Hindlimb muscle (tissue), 1 donor: Measurements from ENCODE around the gene SF1. TPM values are rescaled to one million over a fixed set of nuclear protein-coding genes. Genes with fewer than 3 reads are reported as not detected.
A peak's percentile ranks its signal among the peaks of the same experiment; 100 is the strongest.

Source experiments
- DNase-seq: peaks from one replicate; pipeline ENCODE4 v3.0.0-alpha.2; 2013
- polyA plus RNA-seq: library from polyadenylated mRNA; unstranded; fragments of 120-200 nt; gene quantifications from one replicate; pipeline ENCODE4 v1.2.1, GENCODE V29; 2013; ENCODE audit not compliant: insufficient read length

The SF1 gene
- polyA plus RNA-seq, 1 donor = 248 TPM

DNA sequence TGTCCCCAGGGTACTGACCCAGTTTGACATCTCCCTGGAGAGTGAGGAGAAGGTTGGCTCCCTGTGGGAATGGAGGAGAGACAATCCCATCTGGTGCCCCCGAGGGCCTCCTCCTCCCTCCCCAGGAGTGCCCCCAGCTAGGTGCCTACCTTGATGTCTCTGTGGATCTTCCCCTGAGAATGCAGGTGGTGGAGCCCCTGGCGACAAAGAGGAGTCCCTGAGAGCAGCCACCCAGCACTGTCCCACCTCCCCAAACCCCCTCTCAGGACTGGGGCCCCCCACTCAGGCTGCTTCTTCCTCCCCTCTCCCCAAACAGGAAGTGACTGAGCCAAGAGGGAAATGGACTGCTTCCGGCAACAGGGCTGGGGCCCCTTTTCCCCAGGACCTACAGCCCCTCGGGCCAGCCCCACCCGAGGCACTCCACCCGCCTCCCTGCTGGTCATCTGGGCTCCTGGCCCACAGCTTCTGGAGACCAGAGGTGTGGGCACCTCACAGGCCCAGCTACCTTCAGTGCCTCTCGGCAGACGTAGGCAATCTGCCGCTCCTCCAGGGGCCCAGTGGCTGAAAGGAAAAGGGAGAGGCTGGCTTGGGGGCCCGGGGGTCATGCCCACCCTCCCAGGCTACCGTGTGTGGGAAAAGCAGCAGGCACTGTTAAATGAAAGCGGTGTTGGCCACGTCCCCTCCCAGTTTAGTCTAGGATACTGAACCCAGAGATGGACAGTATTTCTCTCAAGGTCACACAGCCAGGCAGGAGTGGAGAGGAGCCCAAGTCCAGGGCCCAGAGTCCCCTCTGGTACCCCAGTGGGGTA, 23.4 kb upstream of the SF1 start:
- no peak for DNase-seq

DNA sequence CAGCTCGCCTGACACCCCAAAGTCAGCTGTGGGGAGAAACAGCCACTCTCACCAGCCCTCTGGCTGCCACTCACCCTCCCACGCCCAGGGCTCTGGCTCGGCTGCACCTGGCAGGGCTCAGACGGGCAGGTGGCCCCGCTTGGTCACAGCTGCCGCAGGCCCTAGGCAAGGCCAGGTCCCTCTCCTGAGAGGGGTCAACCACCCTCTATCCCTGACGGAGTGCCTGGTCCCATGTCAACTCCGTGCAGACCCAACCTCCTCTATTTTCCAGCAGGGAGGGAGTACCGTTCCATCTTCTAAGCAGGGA, 22.8 kb upstream of the SF1 start:
- no peak for DNase-seq

DNA sequence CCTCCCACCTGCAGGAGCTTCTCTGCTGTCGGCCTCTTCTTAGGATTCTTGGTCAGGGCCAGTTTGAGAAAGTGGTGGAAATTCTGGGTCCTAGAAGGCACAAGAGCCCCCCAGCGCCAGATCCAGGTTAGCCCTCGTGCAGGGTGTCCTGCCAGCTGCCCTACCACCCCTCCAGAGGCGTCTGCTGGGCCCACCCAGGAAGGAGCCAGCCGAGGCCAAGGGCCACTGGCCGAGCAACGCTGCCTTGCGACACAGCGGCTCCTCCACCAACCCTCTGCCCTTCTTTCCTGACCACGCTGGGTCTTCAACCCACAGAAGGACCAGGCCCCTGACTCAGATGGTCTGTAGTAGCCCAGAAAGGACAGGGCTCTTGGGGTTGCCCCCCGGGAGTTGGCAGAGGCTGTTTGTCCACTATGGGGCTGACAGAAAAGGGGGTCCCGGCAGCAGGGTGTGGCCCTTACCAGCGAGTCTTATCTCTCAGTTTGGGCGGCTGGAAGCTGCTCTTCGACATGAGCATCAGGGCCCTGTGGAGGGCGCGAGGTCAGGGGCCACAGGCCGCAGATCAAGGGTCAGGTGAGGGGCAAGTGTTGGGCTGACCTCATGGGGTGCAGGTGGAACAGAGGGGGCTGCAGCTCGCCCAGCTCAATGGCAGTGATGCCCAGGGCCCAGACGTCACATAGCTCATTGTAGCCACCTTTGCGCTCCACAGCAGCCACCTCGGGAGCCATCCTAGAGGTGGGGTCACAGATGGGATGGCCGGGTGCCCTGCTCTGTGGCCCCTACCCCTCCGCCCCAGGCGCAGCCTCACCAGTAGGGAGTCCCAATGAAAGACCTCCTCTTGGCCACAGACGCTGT, 22.2 kb upstream of the SF1 start:
- DNase-seq = no peak

DNA sequence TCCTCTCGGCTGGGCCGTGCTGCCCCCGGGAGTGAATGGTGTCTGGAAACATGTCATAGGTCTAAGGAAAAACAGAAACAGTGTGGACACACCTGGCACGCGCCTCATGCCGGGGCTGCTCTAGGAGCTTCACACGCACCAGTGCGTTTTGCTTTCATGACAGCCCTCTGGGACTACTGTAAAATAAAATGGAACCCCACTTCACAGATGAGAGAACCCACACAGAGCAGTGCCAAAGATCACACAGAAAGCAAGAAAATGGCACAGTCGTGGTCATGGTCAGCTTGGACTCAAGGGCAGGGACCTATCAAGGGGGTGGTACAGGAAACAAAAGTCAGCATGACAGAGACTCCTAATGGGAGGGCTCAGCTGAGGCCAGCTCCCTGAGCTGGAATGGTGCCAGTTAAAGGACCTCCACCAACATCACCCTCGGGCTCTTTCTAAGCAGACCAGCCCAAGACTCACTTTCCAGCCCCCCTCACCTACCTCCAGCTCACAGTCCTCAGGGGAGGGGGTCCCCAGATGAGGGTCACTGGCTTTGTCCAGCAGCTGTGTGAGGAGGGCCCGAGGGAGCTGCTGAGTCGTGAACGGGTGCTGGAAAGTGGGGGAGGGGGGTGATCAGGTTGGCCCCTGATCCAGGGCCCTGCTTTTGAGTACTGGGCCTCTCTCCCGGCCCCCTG, 21.4 kb upstream of the SF1 start:
- DNase-seq = no peak

DNA sequence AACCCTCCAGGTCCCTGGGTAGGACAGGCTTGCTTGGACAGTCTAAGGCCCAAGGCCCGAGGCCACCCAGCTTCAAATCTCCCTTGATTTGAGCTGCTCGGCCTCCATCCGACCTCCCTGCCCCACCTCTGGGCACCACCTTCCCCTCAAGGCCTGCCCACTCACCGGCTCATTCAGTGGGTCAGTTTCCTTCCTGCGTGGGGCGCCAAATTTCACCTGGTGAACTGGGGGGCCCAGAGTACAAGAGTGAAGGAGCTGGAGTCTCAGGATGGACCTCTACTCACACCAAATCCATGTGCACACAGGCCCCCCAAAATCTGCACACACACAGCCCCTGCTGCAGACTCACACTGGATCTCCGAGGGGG, 20.9 kb upstream of the SF1 start:
- DNase-seq = no peak

DNA sequence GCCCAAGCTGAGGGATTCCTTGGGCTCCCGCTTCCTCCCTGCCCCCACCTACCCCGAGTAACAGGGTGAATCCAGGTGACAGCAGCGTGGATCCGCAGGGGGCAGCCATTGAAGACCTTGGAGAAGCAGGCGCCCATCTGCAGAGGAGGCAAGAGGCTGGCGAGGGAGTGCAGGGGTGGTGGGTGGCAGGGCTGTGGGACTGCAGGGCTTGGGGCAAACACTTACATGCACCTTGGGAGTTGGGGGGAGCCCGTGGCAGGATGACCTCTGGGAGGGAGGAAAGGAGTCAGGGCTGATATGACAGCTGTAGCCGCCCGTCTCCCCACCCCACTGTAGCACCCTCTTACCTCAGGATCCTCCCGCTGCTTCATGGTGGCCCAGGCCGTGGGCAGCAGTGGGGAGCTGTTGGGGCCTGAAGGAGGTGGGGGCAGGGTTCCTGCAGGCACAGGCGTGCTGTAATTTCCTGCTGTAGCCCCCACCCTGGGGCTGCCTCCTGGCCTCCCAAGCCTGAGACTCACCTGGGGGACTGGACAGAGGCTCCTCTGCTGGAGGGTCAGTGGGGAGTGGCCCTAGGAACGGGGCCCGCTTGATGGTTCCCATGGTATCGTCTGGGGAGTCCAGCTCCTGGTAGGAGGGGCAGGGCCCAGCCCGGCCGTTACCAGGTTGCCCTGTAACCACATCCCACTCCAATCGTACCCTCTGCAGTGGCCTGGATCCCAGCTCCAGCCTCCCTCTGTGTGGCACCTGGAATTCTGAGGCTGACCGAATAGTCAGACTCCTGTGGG, 18.6 kb upstream of the SF1 start:
- DNase-seq = no peak

DNA sequence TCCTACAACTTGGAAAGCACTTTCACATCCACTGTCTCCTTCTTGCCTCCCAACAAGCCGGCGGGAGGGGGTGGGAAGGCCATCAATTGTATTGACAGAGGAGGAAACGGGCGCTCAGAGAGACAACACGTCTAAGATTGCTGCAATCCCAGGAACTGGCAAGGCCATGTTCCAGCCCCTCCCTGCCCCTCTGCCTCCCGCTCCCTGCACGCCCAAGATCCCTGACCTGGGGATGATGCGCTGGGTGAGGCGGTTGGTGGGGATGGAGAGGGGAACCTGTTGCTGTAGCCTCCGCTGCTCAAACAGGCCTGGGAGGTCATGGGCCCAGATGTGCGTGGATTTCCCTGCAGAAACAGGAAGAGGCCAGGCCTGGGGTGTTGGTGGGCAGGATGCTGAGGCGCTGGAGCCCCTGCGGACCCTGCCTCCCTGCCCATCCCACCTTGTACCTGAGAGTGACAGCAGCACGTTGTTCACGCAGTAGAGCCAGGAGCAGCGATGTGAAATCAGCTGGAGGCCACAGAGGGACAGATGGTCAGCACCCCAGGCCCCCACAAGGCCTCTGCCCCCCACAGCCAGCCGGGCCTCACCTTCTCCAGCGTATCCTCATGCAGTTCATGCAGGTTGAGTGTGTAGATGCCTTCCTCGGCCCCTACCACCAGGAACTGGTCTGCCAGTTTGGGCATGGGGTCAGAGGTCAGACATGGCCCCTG, 17.9 kb upstream of the SF1 start:
- DNase-seq = no peak

DNA sequence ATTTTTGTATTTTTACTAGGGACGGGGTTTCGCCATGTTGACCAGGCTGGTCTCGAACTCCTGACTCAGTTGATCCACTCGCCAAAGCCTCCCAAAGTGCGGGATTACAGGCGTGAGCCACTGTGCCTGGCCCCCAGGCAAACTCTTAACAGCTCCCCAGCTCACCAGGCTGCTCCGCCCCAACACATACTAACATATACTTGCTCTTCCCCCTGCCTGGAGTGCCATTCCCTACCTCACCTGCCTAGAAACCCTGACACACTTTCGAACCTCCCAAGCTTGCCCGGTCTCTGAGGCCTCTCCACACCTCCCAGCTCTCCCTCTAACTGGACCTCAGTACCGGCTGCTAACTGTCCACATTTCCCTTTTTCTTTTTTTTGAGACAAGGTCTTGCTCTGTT, 16.2 kb upstream of the SF1 start:
- no peak for DNase-seq

DNA sequence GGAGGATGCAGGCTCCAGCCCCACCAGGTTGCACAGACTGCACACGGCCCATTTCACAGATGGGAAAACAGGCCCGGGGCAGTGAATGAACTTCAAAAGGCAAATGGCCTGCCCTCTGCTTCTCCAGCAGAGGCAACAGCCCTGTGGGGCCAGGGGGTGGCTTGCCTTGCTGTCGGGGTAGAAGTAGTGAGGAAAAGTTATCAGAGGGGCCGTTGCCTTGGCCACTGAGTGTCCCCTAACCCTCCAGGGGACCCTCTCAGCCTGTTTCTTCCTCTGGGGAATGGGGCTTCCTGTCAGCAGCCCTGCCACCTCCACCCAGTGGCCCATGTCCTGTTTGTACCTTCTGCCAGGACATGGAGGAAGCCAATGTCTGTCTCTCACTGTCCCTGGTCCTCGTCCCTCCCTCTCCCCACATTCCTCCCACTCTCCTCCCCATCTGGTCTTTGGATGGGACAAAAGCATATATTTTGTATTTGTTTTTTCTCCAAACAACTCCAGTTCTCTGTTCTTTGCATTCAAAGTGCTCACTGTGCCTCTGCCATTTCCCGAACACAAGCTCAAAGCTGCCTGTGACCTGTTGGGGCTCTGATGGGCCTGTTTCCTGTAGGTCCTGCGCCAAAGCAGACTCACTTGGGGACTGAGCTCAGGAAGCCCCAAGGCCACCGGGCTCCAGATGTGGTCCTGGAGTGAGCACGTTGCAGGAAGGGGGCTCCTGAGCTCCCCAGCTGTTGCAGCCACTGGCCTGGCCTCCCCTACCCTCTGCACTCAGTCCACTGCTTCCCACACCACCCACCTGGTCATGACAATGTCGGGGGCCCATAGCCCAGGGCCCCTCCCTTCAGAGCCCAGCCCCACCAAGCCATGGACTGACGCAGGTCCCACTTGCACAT, 15.2 kb upstream of the SF1 start:
- peak; percentile 32 for DNase-seq

DNA sequence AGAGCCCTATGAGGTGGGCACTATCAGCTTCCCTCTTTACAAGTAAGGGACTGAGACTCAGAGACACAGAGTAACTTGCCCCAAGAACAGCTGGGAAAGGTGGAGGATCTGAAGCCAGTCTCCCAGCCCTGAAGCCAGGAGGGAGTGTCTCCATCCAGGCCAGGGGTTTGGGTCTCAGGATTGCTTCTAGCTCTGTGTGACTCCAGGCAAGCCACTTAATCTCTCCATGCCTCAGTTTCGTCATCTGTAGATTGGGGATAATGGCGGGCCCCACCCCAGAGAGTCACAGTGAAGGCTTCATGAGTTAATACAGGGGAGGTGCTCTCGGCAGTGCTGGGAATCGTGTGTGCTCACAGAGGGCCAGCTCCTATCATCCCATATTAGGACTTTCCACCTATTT, 14.1 kb upstream of the SF1 start:
- no peak for DNase-seq

DNA sequence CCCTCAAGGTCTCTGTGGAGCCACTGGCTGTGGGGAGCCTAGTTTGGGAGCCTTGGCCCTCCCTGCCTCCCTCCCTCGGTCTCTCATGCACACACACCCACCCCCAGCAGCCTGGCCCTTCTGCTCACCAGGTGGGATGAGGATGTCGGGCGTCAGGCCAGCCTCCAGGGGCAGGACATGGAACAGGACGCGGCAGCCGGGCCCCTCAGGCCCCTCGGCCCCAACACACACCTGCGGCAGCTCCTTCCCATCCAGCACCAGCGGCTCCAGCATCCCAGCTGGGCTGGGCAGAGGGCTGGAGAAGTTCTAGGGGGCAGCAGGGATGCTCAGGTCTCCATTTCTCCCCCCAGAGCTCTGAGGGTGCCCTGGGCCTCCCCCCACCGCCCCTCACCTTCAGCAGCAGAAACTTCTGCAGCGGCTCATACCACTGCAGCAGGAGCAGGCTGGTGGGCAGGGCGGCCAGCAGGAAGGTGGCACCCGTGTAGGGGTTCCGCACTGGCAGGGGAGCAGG, 13.5 kb upstream of the SF1 start:
- no peak for DNase-seq

DNA sequence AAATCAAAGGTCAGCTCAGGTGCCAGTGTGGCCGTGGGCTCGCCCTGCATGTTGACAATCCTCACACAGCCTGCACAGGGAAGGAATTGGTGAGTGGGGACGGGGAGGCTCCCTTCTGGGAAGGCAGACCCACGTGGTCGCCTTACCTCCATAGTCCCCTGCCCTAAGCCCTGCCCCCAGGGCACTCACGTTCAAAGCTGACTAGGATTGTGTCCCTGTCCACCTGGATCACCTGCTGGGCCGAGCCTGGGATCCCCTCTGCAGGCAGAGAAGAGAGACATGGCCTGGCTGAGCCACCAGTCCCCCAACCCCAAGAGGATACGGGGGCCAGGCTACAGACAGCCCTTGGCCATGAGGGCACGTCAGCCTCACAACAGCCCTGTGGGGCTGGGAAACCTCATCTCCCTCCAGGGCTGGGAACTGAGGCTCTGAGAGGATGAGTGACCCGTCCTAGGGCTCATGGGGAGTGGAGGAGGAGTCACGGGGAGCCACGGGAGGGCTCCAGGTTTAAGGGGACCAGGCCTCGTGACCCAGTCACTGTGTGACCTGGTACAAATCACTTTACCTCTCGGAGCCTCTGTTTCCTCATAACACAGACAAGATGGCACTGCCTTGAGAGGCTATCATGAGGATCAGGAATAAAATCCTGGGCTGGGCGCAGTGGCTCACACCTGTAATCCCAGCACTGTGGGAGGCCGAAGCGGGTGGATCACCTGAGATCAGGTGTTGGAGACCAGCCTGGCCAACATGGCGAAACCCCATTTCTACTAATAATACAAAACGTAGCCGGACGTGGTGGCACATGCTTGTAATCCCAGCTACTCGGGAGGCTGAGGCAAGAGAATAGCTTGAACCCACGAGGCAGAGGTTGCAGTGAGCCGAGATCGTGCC, 12.1 kb upstream of the SF1 start:
- DNase-seq = no peak

DNA sequence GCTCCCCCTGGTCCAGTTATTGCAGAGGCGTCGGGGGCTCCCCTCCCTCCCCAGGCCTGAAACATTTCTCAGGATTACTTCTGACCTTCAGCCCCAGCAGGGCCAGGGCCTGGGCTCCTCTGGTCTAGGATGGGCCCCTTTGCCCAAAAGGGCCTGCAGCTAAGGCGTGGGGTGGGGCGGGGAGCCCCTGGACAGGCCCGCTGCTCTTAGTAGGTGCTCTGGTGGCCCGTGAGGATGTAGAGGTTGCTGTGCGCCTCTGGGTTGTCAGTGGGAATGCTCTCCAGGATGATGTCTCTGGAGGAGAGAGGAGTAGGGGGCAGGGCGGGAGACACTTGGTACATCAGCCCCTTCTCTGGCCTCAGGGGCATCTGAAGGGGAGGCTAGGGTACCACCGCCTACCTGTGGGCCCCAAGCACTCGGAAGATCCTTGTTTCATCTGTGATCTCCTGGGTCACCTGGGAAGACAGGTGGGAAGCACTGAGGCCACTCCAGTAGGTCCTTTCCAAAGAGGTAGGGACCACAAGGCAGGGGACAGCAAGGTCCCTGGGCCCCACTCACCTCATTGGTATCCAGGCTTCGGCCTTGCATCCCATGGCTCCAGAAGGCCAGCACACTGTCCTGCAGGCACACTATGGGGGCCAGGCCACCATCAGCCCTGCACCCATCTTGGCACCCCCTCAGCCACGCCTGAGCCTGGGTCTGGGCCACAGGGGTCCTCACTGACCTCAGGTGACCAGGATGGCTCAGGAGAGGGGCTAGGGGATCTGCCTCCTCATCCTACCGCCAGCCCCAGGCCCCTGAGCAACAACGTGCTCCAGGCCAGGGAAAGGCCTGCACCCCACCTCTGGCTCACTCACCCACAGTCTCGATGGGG, 11.2 kb upstream of the SF1 start:
- no peak for DNase-seq

DNA sequence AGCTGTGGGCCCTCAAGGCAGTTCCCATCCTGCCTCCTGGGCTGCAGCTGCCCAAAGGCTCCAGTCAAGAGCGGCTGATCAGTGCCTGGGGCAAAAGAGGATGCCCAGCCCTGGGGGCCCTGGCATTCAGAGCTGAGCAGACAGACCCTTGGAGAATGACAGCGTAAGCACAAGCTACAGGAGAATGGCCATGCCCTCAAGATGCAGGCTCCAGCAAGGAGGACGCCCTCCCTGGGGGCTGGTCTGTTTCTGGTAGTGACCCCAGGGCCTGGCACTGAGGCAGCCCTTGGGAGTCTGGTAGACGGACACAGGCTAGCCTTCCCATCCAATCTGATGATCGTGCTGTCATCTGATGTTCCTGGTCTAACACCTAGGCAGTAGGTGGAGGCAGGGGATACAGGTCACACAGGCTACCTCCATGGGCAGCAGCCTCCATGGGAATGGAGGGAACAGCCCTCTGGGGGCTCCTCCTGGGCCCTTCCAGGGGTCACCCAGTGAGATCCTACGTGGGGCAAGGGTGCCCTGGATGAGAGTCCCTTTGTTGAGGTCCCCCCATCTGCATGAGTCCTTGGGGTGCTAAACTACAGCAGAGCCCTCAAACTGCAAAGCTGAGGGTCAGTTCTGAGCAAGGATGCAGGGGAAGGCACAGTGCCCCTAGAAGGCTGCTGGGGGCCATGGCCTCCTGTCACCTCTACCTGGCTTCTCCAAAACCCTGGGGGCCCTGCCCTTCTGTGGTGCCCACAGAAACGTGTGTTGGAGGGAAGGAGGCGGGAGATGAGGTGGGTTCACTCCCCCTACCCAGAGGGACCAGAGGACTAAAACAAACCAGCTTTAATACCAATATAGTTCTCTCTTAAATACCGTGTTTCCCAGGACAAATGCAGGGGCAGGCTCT, 10.2 kb upstream of the SF1 start:
- DNase-seq = no peak

DNA sequence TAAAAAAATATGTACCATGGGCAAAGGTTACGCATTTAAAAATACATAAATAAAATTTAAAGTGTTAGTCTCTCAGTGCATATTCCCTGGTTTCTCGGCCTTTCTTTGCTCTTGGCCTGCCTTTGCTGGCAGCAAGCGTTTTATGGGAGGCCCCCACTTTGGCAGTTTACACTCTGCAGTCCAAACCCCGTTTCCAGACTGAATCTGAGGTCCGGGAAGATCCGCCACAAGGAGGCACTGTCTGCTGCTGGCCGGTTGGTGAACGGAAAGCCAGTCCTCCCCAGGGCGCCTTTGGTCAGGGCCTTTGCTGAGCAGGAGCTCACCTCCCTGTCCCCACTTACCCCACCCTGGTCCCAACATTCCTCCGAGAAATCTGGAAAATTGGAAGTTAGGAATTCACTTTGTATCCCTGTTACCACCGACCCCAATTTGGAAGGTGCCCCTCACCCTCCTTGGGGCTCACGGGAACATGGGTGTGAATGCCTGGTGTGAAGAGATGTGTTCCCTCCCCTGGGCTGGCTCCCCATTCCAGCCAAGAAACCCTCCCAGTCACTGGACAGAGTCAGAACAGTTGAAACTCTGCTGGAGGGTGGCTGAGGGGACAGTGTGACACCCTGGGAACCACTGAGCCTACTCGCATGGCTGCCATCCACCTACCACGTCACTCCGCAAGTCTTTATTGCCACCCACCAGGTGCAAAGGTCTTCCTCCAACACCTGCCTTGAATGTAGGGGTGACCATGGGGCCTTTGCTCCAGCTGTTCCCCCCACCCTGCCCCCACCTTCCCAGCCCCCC, 9.4 kb upstream of the SF1 start:
- no peak for DNase-seq

DNA sequence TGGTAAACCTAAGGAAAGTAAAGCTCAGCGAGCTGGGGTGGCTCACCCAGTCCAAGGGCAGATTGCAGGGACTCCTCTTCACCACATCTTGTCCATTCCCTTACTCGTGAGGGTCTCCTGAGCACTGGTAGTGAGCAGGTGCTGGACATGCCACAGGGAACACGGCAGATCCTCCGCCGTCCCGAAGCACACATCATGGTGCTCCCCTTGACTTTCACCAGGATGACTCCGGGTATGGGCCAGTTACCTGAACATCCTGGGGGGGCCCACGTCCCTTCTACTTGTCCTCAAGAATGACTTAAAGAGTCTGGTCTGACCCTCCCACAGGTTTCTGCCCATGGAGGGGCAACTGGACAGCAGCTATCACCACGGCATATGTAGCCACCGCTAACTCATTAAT, 8.0 kb upstream of the SF1 start:
- no peak for DNase-seq
